NCI-H1092 (cell line): ENCODE data around the gene GARS1.
A peak's percentile ranks its signal among the peaks of the same experiment; 100 is the strongest.
"Not testable (repeated sequence)": the region's sequence is repeated elsewhere in the genome, so short reads cannot be mapped to it uniquely, and the experiment has no call there.

Experiments
- DNase-seq: peaks from one replicate; lab custom pipeline; 2025; lab: John Stamatoyannopoulos, UW

Gene GARS1

GRCh38 chr7:30575910-30576309 lies 18.8 kb upstream of the GARS1 start:
- DNase-seq = no peak

- DNase-seq = no peak
Observed at GRCh38 chr7:30583181-30583580, 11.5 kb upstream of the GARS1 start.

- DNase-seq = no peak
Observed at GRCh38 chr7:30584415-30584814, 10.3 kb upstream of the GARS1 start.

DNA sequence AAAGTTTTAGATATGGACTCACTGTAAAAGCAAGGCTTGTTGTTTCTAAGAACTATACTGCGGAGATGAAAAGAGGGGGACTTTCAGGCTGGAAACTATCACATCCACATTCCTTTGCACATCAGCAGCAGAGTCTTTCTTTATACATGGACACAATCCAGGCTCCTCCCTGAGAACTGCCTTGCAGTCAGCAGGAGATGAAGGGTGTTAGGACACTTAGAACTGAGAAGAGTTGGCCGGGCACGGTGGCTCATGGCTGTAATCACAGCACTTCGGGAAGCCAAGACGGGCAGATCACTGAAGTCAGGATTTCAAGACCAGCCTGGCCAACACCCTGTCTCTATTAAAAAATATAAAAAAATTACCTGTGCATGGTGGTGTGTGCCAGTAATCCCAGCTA lies 9.7 kb upstream of the GARS1 start:
- no peak for DNase-seq

GRCh38 chr7:30585675-30586074 lies 9.0 kb upstream of the GARS1 start:
- DNase-seq = no peak

GRCh38 chr7:30587547-30587946 lies 7.1 kb upstream of the GARS1 start:
- DNase-seq = not testable (repeated sequence)

- no peak for DNase-seq
Observed at GRCh38 chr7:30589111-30589510, 5.6 kb upstream of the GARS1 start.

DNA sequence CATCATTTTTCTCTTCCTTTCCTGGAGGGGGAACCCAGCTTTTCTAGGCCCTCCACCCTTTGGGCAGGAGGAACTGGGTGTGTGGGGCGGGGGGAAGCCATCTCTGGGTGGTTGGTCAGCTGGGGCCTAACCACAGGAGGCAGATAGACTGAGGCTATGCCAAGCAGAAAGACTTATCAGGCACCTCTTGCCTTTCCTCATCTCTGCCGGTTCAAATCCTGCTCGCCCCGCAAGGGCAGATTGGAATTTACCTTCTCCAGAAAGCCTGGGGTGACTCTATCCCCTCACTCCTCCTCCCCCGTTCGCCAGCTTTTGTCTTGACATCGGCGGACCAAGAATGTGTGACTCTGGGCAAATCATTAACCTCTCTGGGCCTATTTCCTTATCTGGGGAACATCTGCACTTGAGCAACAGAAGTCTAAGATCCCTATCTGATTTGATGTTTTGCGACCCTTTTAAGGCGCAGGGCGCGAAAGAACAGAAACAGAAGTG lies 584 bp upstream of the GARS1 start:
- peak; percentile 26 for DNase-seq

DNA sequence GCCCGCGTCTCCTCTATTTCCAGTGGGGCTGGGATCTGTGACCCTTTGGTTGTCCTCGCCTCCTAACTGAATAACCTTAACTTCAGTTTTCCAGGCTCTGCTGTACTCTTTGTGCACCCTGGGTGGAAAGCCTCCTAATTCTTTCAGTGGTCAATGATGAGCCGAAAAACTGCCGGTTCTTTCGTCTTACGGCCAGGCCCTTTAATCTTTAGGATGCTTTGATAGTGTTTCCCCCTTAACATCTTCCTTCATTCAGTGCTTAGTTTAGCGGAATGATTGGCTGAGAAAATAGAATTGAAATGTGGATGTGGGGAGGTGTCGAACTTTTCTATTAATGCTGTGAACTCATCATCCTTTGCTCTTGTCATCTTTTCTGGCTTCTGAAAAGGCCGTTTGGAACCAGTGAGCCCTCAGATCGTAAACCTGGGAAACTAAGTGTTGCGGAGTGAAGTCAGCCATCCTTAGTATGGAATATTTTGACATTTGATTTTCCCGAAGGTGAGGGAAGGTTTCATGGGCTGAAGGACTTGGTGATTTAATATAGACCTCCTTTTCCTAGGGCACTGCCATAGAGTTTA lies 847 bp downstream of the GARS1 start:
- DNase-seq = no peak

GRCh38 chr7:30596014-30596641 lies 1.4 kb downstream of the GARS1 start:
- DNase-seq = no peak

- no peak for DNase-seq
Observed at GRCh38 chr7:30596721-30597120, 2.0 kb downstream of the GARS1 start.

GRCh38 chr7:30598121-30598876 lies 3.6 kb downstream of the GARS1 start:
- DNase-seq = no peak

- no peak for DNase-seq
Observed at GRCh38 chr7:30604901-30605300, 10.2 kb downstream of the GARS1 start.

DNA sequence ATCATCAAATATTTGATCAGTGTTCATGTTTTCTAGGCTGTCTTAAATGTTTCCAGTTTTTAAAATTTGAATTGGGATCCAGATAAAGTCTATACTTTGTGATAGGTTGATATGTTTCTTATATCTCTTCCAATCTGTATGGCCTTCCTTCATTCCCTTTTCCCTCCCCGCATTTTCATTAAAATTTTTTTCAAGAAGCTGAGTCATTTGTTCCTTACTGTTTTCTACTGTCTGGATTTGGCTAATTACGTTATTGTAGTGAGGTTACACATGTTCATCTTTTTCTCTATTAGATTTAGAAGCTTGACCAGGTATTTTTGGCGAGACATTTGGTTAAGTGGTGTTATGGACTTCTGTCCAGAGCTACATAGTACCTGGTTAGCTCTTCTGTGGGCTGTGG lies 11.2 kb downstream of the GARS1 start:
- DNase-seq = no peak

DNA sequence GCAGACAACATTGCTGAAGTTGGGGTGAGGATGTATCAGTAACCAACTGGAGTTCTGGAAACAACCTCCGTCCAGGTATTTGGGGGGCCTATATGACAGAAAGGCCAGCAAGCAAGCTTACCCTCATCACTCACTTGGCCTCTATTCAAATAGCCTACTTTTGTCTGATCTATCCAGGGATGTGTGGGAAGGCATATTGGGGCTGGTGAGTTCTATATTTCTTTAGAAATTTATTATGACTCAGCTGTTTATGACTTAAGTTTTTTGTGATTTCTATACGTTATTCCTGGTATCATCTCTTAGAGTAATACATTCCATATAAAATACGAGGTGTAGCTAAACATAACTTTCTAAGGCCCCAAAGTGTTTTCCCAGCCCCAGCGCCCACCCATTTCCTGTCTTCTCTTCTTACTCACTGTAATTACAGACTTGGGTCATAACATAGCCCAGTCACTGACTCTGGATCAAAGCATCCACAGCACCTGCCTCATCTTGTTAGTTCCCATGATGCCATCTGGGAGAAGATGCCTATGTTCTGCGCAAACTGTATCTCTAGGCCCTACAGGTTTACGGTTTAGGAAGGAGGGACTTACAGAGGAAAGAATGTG lies 18.1 kb downstream of the GARS1 start:
- no peak for DNase-seq

DNA sequence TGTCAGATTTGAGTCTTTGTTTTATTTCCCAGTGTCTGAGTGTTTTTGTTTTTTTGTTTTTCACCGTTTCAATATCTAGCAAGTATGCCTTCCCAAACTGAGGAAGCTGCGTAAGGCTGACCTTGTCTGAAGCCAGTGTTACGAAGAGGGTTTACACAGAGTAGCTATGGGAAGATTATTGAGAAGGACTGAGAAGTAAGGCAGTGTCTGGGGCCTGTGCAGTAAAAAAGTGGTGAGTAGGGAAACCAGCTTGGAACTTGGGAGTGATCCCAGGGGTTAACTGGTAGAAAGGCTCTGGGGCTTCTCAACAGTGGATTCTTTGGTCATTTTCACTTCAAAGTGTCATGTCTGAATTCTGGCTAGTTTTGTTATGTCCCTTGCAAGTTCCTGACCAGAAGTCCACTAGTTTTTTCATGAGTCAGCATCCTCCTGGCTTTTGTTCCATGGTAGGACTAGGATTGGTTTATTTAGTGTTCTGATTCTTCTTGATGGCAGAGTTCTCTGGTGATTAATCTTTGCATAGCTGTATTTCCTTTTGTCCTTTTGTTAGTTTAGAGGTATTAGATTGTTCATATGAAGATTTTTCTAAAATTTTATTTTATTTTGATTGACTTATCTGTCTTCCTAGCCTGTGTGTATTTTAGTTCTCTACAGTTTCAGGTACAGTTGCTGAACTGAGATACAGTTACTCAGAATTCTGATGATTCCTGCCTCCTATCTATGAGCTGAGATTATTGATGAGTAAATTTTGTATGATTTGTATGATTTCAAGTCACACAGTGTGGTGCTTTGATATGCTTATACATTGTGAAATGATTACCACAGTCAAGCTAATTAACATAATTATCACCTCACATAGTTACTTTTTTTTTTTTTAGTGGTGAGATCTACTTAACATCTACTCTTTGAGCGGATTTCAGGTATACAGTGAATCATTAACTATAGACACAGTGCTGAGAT lies 19.0 kb downstream of the GARS1 start:
- DNase-seq = no peak

DNA sequence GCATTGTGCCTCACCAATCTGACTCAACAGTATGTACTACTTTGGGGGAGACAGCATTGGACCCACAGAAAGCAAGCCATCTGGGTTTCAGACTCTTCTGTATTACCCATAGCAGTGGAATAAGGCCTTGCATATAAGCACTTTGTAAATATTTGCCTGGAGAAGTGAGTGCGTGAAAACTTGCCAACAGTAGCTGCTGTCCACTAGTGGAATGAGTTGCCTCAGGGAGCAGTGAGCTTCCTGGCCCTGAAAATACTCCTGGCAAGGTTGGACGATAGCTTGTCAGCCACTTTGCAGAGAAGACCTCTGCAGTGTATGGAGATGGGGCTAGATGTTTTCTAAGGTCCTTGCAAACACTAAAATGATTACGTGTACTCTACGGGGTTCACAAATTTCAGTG lies 21.6 kb downstream of the GARS1 start:
- no peak for DNase-seq

GRCh38 chr7:30617359-30617758 lies 22.7 kb downstream of the GARS1 start:
- DNase-seq = no peak

DNA sequence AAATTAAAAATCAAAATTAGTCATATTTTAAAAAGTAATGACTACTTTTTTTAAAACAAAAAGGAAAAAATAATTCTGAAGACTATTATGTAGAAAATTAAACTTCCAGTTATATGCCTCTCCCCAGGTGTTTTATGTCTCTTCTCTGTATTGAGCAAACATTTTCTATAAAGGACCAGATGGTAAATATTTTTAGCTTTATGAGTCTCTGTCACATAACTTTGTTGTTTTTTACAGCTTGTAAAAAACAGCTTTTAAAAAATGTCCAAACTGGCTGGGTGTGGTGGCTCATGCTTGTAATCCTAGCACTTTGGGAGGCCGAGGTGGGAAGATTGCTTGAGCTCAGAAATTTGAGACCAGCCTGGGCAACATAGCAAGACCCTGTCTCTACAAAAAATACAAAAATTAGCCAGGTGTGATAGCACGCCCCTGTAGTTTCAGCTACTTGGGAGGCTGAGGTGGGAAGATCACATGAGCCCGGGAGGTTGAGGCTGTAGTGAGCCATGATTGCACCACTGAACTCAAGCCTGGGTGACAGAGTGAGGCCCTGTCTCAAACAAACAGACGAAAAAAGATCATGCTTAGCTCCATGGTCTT lies 23.5 kb downstream of the GARS1 start:
- DNase-seq = no peak

GRCh38 chr7:30618961-30619360 lies 24.3 kb downstream of the GARS1 start:
- no peak for DNase-seq

DNA sequence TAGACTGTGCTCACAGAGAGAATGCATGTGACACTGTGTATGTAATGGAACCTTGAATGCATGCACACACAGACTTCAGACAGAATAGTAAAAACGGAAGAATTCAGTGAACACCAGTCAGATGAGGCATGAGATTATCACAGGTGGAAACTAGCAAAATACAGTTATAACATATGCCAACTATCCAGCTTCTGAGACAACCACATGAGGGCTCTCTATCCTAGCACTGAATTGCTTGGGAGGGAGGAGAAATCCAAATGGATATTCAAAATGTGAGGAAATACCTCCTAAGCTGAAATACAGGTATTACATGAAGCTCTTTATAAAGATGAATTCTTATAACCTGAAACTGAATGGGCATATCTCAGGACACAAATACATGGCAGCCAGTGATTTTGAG lies 30.6 kb downstream of the GARS1 start:
- DNase-seq = no peak
